GM19452 (cell line): ENCODE data around the gene CPT1B.
"Not testable (repeated sequence)": the region's sequence is repeated elsewhere in the genome, so short reads cannot be mapped to it uniquely, and the experiment has no call there.

Experiments
- ATAC-seq: cut with Tn5 transposase; IDR thresholded peaks from one replicate; pipeline ENCODE4 v1.9.1; 2021; ENCODE audit not compliant: unreplicated experiment

Gene CPT1B

DNA sequence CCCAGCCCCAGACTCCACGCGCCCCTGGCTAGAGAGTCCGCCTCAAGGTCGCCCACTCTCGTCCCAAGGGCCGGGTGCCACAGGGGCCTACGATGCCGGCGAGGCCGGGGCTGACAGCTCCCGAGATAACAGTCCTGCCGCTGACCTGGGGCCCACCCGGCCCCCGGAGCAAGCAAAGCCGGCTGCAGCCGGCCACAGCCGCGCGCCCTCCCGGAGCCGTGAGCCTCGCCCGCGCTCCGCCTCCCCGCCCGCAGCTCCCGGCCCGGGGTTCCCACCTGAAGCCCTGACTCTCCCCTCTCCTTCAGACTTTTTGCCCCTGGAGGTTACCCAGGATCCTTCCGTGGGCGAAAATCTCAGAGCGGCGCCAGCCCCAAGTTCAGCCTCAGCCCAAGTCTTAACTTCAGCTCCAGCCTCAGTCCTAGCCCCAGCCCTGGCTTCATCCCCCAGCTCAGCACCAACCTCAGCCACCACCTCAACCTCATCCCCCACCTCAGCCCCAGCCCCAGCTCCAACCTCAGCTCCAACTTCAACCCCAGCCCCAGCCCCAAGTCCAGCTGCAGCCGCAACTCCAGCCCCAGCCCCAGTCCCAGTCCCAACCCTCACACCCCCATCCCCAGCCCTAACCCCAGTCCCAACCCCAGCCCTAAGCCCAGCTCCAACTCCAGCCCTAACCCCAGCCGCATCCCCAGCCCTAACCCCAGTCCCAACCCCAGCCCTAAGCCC is 30.8 kb downstream of the CPT1B start:
- ATAC-seq = no peak

DNA sequence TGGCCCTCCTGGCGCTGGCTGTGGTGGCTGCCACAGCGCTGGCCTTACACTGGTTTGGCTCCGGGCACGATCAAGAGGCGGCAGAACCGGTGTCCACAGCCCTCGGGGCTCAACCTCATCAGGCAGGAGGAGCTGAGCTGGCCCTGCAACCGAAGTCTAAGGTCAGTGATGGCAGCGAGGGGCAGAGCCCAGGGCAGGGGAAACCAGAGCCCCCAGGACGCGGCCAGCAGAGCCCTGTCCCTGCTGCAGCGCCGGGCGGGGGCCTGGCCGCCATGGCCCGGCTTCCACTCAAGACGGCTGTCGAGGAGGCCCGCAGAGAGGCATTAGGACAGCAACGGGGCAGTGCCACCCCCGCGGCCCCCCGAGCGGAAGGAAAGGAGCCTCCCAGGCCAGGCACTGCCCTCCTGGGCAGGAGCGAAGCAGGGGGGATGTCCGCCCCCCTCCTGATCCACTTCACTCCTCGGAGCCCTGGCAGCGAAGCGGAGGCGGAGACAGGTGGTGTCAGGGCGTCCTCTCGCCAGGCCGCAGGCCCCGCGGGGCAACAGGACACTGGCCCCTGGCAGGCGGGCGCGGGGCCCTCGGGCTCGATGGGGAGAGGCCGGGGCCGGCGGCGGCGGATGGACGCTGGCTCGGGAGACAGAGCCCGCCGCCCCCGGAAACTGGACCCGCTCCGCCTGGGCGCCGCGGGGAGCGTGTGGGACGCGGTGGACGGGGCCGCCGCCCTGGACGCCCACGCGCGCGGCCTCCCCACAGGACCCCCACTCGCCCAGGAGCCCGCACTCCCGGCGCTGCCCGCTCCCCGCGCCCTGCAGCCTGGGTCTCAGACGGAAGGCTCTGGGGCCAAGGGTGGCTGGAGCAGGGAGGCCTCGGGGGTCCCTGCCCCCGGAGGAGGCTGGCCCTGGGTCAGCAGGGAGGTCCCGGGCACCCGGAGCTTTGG is 31.6 kb downstream of the CPT1B start:
- no peak for ATAC-seq

DNA sequence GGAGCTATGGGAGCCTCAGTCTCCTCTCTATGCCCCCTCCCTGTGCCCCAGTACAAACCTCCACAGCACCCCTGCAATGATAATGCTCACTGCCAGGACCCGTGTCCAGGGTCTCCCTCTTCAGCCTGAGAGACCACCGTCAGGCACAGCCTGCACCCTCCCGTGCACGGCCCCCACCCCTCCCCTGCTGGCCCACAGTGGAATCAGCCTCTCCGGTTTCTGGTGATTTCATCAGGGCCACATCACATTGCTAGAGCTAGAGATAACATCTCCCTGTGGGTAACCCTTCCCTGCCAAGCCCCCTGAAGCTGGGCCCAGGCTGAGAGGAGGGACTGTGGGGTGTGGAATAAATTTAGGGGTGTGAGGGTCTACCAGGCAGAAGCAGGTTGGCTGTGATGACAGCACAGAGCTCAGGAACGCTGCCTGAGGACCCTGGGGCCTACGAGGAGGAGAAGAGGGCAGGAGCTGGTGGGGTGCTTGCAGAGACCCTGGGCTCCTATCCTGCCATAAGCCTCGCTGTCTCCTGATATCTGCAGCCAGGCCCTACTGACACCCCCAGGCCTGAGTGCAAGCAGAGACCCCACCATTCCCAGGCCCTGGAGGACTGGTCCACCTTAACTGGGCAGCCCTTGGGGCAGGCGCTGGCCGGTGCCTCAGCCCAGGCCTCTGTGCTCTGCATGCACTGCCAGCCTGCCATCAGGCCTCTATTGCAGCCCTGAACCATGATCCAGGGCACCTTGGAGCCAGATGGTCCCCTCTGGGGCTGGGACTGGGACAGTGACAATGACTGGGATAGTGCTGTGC is 32.5 kb downstream of the CPT1B start, which contains the start of gene KLHDC7B:
Gene KLHDC7B (plus strand): TSS at position 378 of the 804 bp plus-strand sequence. CDS start 345 bp downstream, at position 723.
- ATAC-seq = no peak

- ATAC-seq = no peak
Measured at GRCh38 chr22:50544746-50545253, 33.4 kb downstream of the CPT1B start.

DNA sequence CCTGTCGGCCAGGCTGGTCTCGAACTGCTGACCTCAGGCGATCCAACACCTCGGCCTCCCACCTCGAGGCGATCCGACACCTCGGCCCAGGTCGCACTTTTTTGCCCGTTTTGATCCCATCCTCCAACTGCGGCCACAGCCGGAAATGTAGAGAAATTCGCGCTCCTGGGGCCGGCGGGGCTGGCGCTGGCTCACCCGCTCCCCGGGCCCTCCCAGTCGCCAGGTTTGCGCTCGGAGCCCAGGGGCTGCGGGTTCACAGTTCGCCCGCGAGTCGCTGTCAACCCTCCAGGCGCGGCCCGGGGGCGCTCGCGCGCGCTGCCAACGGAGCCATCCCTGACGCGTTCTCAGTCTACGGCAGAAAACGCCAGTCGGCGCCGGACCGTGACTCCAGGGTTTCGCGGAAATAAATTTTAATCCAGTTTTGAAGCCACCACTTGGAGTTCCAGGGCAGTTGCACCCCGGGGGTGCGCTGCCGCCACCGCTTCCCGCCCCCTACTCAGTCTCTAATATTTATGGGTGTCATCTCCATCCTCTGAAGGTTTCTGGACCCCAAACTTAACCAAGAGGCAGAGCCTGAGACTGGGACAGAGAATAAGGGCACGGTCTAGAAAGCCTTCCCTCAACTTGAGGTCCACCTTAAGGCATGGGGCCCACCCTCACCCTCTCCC is 34.0 kb downstream of the CPT1B start:
- ATAC-seq = no peak

- ATAC-seq = peak; percentile 36
Measured at GRCh38 chr22:50542416-50542927, 35.8 kb downstream of the CPT1B start.

DNA sequence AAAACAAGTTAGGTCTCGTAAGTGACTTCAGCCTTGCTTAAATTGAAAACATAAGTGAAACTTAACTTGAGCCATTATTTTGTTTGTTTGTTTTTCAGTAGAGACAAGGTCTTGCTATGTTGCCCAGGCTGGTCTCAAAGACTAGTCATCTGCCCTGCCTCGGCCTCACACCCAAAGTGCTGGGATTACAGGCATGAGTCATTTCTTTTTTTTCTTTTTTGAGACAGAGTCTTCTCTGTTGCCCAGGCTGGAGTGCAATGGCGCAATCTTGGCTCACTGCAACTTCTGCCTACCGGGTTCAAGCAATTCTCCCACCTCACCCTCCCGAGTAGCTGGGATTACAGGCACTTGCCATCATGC is 36.6 kb downstream of the CPT1B start:
- ATAC-seq = not testable (repeated sequence)

GRCh38 chr22:50540381-50540780 is 37.8 kb downstream of the CPT1B start:
- ATAC-seq = no peak

DNA sequence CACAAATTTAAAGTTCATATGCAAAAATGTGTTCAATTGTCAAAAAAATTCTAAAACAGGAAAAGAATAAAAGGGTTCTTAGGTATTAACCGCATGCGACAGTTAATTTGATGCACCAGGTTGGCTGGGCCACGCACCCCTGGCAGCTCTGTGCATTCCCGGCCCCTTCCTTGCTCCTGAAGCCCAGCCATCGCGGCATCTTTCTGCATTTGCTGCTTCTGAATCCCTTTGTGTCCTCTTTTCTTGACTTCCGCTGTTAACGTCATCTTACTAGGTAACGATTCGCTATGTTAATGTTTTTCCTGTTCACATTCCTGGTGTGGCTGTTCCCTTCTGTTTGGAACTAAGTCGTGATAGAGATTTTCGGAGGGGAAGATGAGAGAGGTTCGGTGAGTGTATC is 40.5 kb downstream of the CPT1B start:
- no peak for ATAC-seq

- ATAC-seq = no peak
Measured at GRCh38 chr22:50536226-50536625, 42.0 kb downstream of the CPT1B start.

DNA sequence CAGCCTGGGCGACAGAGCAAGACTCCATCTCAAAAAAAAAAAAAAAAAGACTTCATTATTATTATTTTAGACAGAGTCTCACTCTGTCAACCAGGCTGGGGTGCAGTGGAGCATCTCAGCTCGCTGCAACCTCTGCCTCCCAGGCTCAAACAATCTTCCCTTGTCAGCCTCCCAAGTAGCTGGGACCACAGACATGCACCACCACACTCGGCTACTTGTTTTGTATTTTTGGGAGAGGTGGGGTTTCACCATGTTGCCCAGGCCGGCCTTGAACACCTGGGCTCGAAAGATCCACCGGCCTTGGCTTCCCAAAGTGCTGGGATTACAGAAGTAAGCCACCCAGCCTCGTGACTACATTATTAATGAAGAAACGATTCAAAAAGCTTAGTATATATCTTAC is 43.1 kb downstream of the CPT1B start:
- no peak for ATAC-seq

GRCh38 chr22:50533856-50534711 is 44.1 kb downstream of the CPT1B start:
- ATAC-seq = not testable (repeated sequence)

DNA sequence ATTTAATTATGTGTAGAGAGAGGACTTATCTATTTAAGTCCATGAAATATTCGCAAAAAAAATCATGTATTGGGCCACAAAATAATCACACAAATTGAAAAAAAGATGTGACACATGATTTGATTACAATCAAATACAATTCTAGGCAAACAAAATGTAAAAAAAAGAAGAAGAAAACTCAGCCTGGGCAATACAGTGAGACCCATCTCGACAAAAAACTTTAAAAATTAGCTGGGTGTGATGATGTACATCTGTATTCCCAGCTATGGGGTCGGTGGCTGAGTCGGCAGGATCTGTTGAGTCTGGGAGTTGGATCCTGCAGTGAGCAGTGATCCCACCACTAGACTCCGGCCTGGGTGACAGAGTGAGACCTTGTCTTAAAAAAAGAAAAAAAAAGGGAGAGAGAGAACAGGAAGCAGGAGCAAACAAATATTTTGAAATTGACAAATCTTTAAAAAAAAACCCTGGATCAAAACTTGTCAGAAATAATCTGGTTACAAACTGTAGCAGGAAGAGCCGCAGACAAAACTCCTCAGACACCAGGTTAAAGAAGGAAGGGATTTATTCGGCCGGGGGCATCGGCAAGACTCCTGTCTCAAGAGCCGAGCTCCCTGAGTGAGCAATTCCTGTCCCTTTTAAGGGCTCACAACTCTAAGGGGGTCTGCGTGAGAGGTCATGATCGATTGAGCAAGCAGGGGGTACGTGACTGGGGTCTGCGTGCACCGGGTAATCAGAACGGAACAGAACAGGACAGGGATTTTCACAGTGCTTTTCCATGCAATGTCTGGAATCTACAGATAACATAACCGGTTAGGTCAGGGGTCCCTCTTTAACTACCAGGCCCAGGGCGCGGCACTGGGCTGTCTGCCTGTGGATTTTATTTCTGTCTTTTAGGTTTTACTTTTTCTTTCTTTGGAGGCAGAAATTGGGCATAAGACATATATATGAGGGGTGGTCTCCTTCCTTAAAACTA is 45.1 kb downstream of the CPT1B start:
- ATAC-seq = no peak

DNA sequence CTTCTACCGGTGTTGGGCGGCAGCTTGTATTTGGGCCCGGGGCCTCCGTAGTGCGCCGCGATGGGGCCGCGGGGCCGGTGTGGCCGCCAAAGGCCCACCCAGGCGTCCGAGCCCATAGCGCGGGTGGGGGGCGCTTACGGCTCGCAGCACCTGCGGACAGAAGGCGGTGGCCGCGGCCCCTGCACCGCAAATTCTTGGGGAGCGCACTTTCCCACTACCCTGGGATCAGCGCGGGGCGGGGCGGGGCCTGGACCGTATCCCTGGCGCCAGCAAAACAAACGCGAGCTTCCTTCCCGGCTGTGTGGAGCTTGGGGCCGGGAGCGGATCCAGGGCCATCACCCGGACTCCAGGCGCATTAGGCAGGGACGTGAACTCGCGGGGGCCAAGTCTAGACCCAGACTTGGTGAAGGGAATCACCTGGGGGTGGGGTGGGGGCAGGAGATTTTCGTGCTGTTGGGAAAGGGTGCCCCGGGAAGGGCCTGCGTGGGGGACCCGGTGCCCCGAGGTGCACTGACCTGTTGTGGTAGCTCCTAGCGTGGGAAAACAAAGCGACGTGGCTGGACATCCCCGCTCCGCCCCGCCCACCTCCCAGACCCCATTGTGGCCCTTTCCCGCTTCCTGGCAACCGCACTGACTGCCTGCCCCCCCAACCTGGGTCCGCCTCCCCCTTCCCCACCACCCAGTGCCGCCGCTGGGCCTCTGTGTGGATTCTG is 46.1 kb downstream of the CPT1B start:
- ATAC-seq = no peak

GRCh38 chr22:50531546-50531961 is 46.7 kb downstream of the CPT1B start:
- ATAC-seq = no peak

GRCh38 chr22:50530877-50531545 is 47.2 kb downstream of the CPT1B start:
- ATAC-seq = no peak

GRCh38 chr22:50530580-50530876 is 47.7 kb downstream of the CPT1B start:
- no peak for ATAC-seq
